Panc1 (cell line): ENCODE measurements around the gene NTN4.

Source experiments
- POLR2AphosphoS5 ChIP-seq: IDR thresholded peaks from 2 replicates; pipeline ENCODE4 v1.6.1; 2012; ENCODE audit warnings: mild to moderate bottlenecking, low read depth, low read length, moderate library complexity
- REST ChIP-seq, 2 experiments: IDR thresholded peaks; 2 replicates each; pipeline ENCODE4 v1.6.1; 2011 to 2012; ENCODE audit warnings: low read depth in 2 of 2, control low read depth in 1 of 2, low read length in 1 of 2, mild to moderate bottlenecking in 1 of 2, moderate library complexity in 1 of 2; ENCODE audit not compliant: insufficient read depth in 1 of 2
- SIN3A ChIP-seq: IDR thresholded peaks from 2 replicates; pipeline ENCODE4 v1.6.1; 2012; ENCODE audit warnings: low read depth, mild to moderate bottlenecking, low read length, moderate library complexity, borderline replicate concordance; ENCODE audit not compliant: insufficient read depth
- TF ChIP-seq, protein P1 (sequence below): fragments of 450-650 bp; IDR thresholded peaks from 2 replicates; pipeline ENCODE4 v1.5.1; 2017; ENCODE audit warnings: mild to moderate bottlenecking

GRCh38 chr12:95703986-95704385 is 86.6 kb downstream of the NTN4 start:
- TF ChIP-seq, protein P1, sequence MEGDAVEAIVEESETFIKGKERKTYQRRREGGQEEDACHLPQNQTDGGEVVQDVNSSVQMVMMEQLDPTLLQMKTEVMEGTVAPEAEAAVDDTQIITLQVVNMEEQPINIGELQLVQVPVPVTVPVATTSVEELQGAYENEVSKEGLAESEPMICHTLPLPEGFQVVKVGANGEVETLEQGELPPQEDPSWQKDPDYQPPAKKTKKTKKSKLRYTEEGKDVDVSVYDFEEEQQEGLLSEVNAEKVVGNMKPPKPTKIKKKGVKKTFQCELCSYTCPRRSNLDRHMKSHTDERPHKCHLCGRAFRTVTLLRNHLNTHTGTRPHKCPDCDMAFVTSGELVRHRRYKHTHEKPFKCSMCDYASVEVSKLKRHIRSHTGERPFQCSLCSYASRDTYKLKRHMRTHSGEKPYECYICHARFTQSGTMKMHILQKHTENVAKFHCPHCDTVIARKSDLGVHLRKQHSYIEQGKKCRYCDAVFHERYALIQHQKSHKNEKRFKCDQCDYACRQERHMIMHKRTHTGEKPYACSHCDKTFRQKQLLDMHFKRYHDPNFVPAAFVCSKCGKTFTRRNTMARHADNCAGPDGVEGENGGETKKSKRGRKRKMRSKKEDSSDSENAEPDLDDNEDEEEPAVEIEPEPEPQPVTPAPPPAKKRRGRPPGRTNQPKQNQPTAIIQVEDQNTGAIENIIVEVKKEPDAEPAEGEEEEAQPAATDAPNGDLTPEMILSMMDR: no peak
- TF ChIP-seq POLR2AphosphoS5 (no peak), REST (IDR thresholded peaks at IDR 0.05; ENCODE audit: insufficient read depth in 1 of 2, low read depth in 2 of 2, low read length in 1 of 2) (no peak), SIN3A (no peak)
